Chondrocyte (in vitro differentiated cells): ENCODE measurements around the gene PDCL2. TPM values are rescaled to one million over a fixed set of nuclear protein-coding genes. Genes with fewer than 3 reads are reported as not detected.

Source experiments
- DNase-seq: peaks from one replicate; pipeline ENCODE4 v3.0.0; 2021; ENCODE audit warnings: mixed read lengths, low spot score
- H3K27ac Mint-ChIP-seq: one replicate; pipeline ENCODE4 v1.8.0; 2021; ENCODE audit warnings: mild to moderate bottlenecking, moderate library complexity, mixed read lengths; ENCODE audit not compliant: unreplicated experiment
- H3K27me3 Mint-ChIP-seq: 2 replicates; pipeline ENCODE4 v1.8.0; 2021; ENCODE audit warnings: low read depth, mixed read lengths
- H3K36me3 Mint-ChIP-seq: 2 replicates; pipeline ENCODE4 v1.8.0; 2021; ENCODE audit warnings: low read depth, mixed read lengths
- H3K4me1 Mint-ChIP-seq: 2 replicates; pipeline ENCODE4 v1.8.0; 2021; ENCODE audit warnings: low read depth, mild to moderate bottlenecking, mixed read lengths
- H3K4me3 Mint-ChIP-seq: one replicate; pipeline ENCODE4 v1.8.0; 2021; ENCODE audit warnings: mild to moderate bottlenecking, moderate library complexity, mixed read lengths; ENCODE audit not compliant: unreplicated experiment
- H3K9me3 Mint-ChIP-seq: 2 replicates; pipeline ENCODE4 v1.8.0; 2021; ENCODE audit warnings: low read depth, mixed read lengths
- total RNA-seq: library from RNA; stranded (reverse); gene quantifications from 3 replicates; pipeline ENCODE4 v1.2.1, GENCODE V29; 2021
- TF ChIP-seq, protein P1 (sequence below): fragments of 200-600 bp; sonication (generic); IDR thresholded peaks from 2 replicates; pipeline ENCODE4 v1.5.0; 2021; ENCODE audit warnings: antibody characterized with exemption, mild to moderate bottlenecking, moderate library complexity

The PDCL2 gene
- total RNA-seq, 1 donor from 2014 or later: not detected

DNA sequence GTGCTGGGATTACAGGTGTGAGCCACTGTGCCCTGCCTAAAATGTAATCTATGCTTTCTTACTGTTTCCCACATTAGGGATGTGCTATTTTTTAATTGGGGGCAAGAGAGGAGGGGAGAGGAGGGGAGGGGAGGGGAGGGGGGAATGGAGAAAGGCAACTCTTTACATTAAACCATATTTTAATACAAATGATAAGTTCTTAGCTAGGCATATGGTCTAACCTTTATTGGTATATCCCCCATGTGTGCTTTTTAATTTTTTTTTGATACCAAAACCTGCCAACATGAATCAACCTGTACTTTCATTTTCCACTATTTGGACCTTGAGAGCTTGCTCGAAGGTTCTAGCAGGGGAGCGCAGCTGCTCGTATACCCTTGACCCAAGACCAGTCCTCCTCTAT, 51.8 kb downstream of the PDCL2 start:
- Mint-ChIP-seq H3K4me3 (no peak overlapping the region), H3K36me3 (no peaks in the 10 kb centered on the region), H3K4me1 (peaks cover 52% of the 10 kb centered on the region), H3K27ac (no peak overlapping the region), H3K27me3 (no peaks in the 10 kb centered on the region), H3K9me3 (no peaks in the 10 kb centered on the region)
- TF ChIP-seq, protein P1, sequence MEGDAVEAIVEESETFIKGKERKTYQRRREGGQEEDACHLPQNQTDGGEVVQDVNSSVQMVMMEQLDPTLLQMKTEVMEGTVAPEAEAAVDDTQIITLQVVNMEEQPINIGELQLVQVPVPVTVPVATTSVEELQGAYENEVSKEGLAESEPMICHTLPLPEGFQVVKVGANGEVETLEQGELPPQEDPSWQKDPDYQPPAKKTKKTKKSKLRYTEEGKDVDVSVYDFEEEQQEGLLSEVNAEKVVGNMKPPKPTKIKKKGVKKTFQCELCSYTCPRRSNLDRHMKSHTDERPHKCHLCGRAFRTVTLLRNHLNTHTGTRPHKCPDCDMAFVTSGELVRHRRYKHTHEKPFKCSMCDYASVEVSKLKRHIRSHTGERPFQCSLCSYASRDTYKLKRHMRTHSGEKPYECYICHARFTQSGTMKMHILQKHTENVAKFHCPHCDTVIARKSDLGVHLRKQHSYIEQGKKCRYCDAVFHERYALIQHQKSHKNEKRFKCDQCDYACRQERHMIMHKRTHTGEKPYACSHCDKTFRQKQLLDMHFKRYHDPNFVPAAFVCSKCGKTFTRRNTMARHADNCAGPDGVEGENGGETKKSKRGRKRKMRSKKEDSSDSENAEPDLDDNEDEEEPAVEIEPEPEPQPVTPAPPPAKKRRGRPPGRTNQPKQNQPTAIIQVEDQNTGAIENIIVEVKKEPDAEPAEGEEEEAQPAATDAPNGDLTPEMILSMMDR: no peak
- DNase-seq: no peak

DNA sequence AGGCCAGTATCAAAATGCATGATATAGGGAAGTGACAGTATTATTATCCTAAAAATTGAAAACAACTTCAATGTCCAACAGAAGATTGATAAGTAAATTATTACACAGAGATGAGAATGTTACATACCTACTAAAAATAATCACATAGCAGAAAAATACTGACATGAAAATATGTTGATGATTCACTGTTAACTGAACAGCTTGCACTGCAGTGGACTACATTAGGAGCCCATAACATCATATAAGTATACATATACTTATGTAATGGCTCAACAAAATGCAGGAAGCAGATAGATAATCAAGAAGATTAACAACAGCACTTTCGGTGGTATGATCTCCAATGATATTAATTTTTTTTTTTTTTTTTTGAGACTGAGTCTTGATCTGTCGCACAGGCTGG, 52.4 kb downstream of the PDCL2 start:
- Mint-ChIP-seq H3K27me3 (no peaks in the 10 kb centered on the region), H3K9me3 (no peaks in the 10 kb centered on the region), H3K27ac (peak overlapping the region; percentile 49), H3K4me1 (peaks cover 45% of the 10 kb centered on the region), H3K4me3 (no peak overlapping the region), H3K36me3 (no peaks in the 10 kb centered on the region)
- no peak for DNase-seq
- TF ChIP-seq, protein P1: no peak

GRCh38 chr4:55538531-55538930, 53.5 kb downstream of the PDCL2 start:
- no peak overlapping the region for H3K27ac Mint-ChIP-seq
- no peaks in the 10 kb centered on the region for H3K36me3 Mint-ChIP-seq
- no peaks in the 10 kb centered on the region for H3K27me3 Mint-ChIP-seq
- H3K9me3 Mint-ChIP-seq: peaks cover 7% of the 10 kb centered on the region
- H3K4me3 Mint-ChIP-seq: no peak overlapping the region
- peaks cover 34% of the 10 kb centered on the region for H3K4me1 Mint-ChIP-seq
- no peak for DNase-seq
- TF ChIP-seq, protein P1: no peak

DNA sequence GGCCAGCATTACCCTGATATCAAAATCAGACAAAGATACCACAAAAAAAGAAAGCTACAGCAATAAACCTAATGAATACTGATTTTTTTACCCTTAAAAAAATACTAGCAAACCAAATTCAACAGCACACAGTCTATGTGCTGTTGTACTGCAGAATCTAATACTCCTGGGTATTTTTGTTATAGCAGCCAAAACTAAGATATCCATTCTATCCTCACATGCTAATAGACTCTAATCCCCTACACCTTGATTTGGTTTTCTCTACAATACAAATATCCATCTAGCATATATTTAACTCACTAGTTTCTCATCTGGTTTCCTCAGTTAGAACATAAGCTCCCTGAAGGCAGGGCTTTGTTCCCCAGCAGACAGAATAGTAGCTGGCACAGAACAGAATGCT, 57.7 kb downstream of the PDCL2 start:
- Mint-ChIP-seq H3K36me3 (peaks cover 9% of the 10 kb centered on the region), H3K27ac (no peak overlapping the region), H3K27me3 (no peaks in the 10 kb centered on the region), H3K4me3 (no peak overlapping the region), H3K9me3 (peaks cover 23% of the 10 kb centered on the region), H3K4me1 (peaks cover 16% of the 10 kb centered on the region)
- TF ChIP-seq, protein P1: no peak
- no peak for DNase-seq

GRCh38 chr4:55530691-55531090, 61.4 kb downstream of the PDCL2 start:
- DNase-seq: no peak
- Mint-ChIP-seq H3K4me3 (no peak overlapping the region), H3K36me3 (peaks cover 11% of the 10 kb centered on the region), H3K27ac (peak overlapping the region; percentile 39), H3K4me1 (peaks cover 5% of the 10 kb centered on the region), H3K9me3 (peaks cover 23% of the 10 kb centered on the region), H3K27me3 (no peaks in the 10 kb centered on the region)
- TF ChIP-seq, protein P1: no peak
